AG04449 (cell line): ENCODE data around the gene RAD9B.

Experiments used
- CTCF ChIA-PET: fragments of 350-600 bp; formaldehyde crosslinking; extraction: SDS; loops from one replicate; lab custom pipeline; 2021; ENCODE audit warnings: antibody characterized with exemption; lab: Yijun Ruan, JAX
- POLR2A ChIA-PET: fragments of 400-600, 350-600 bp; formaldehyde crosslinking; extraction: SDS; loops from one replicate; lab custom pipeline; 2020; ENCODE audit warnings: antibody characterized with exemption, inconsistent platforms; lab: Yijun Ruan, JAX
- DNase-seq: peaks from one replicate; pipeline ENCODE4 v3.0.0-alpha.2; 2010; ENCODE audit warnings: low read depth, low spot score
- H3K4me3 ChIP-seq: 2 replicates; pipeline ENCODE4 v1.5.1; 2011; ENCODE audit warnings: low read depth, mild to moderate bottlenecking, control low read depth, low read length
- TF ChIP-seq, protein P1 (sequence below): IDR thresholded peaks from one replicate; pipeline ENCODE4 v1.5.1; 2011; ENCODE audit warnings: mild to moderate bottlenecking, moderate library complexity, low read length, control low read depth, inconsistent platforms; ENCODE audit not compliant: insufficient read depth; ENCODE audit errors: missing control alignments

The RAD9B gene

DNA sequence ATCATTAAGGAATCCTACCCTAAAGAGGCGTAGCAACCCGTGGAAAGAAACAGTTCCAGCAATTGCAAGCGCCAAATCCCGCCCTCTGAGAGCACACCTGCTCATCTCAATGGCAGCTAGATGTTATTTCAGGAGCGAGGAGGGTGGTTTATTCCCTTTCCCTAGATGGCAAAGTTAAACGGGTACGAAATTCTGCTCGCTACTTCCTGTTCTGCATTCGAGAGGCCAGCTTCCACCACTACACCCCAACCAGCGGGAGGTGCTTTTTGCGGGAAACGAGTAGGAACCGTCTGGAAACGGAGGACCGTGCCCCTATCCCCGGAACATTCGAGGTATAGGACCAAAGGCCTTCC lies 756 bp upstream of the RAD9B start:
- TF ChIP-seq, protein P1, sequence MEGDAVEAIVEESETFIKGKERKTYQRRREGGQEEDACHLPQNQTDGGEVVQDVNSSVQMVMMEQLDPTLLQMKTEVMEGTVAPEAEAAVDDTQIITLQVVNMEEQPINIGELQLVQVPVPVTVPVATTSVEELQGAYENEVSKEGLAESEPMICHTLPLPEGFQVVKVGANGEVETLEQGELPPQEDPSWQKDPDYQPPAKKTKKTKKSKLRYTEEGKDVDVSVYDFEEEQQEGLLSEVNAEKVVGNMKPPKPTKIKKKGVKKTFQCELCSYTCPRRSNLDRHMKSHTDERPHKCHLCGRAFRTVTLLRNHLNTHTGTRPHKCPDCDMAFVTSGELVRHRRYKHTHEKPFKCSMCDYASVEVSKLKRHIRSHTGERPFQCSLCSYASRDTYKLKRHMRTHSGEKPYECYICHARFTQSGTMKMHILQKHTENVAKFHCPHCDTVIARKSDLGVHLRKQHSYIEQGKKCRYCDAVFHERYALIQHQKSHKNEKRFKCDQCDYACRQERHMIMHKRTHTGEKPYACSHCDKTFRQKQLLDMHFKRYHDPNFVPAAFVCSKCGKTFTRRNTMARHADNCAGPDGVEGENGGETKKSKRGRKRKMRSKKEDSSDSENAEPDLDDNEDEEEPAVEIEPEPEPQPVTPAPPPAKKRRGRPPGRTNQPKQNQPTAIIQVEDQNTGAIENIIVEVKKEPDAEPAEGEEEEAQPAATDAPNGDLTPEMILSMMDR, result no peak
- peak overlapping the region; percentile 96 for H3K4me3 ChIP-seq
- DNase-seq, result no peak
- CTCF ChIA-PET, result interaction anchor here (0.6 to 26.6 kb wide), 5 partner anchors 9 to 100 kb away, joined by 3 to 671 read pairs (median 4); partner anchors contain the start of genes FAM216A and GPN3
- POLR2A ChIA-PET, result interaction anchor here (1.5 kb wide), 1 partner anchor 33 kb away, joined by 4 read pairs; the partner anchor contains the start of genes FAM216A and GPN3

DNA sequence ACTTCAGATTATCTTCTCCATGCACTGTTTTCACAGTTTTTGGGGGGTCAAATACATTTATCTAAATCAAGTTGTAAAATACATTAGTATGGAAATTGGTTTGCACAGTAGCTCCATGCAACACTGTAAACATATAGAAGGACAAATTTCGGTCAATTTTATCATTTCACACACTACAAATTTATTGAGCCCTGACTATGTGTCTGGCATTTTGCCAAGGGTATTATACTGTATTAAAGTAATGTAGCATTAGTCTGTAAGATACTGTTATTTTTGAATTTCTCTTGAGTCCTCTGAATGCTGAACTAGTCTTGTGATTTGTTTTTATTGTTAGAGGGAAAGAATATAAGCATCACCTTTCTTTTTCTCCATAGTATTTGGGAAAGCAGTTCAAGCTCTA lies 1.3 kb downstream of the RAD9B start:
- TF ChIP-seq, protein P1, result no peak
- ChIA-PET POLR2A (no interaction called here), CTCF (interaction anchor here (1.0 to 26.6 kb wide), 3 partner anchors 9 to 98 kb away, joined by 3 to 671 read pairs (median 7); no protein-coding TSS in a partner anchor)
- no peak overlapping the region for H3K4me3 ChIP-seq
- no peak for DNase-seq

DNA sequence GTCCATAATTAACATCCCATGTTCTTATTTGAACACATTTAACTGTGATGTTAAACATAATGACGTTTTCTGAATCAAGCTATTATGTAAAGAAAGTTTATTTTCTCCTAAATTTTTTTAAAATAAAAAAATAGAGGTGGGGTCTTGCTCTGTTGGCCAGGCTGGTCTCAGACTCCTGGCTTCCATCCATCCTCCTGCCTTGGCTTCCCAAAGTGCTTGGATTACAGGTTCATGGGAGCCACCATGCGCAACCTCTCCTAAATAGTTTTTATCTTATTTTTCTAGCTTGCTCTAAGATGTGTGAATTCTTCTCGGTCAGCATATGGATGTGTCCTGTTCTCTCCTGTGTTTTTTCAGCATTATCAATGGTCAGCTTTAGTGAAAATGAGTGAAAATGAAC lies 3.2 kb downstream of the RAD9B start:
- TF ChIP-seq, protein P1, result no peak
- POLR2A ChIA-PET, result no interaction called here

DNA sequence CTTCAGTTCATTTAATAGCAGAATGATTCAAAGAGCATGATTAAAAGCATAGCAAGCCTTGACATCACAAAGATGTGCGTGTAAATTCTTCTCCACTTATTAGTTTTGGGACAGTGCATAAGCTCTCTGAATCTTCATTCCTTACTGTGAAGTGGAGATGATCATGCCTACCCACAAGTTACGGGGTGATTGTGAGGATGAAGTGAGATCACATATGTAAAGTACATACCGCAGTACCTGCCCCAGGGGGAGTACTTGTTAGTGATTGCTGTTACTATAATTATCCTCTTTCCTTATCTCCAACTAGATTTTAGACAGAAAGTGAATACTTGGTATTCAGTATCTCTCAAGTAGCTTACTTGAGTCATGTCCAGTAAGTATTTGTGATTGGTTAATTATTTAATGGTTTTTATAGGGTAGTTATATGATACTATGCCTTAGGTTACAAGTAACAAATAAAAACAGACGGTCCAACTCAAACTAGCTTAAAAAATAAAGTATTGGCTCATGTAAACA lies 6.0 kb downstream of the RAD9B start:
- no peak overlapping the region for H3K4me3 ChIP-seq
- TF ChIP-seq, protein P1, result no peak
- DNase-seq, result no peak
- CTCF ChIA-PET, result interaction anchor here (0.7 to 26.6 kb wide), 7 partner anchors 13 to 93 kb away, joined by 3 to 671 read pairs (median 3); no protein-coding TSS in a partner anchor
- POLR2A ChIA-PET, result interaction anchor here (0.6 kb wide), 1 partner anchor 13 kb away, joined by 3 read pairs; no protein-coding TSS in a partner anchor

More for the DNA sequence above, 3.2 kb downstream of the RAD9B start:
- no peak for DNase-seq
- no peak overlapping the region for H3K4me3 ChIP-seq
- CTCF ChIA-PET, result interaction anchor here (26.6 kb wide), 1 partner anchor 96 kb away, joined by 671 read pairs; no protein-coding TSS in a partner anchor

DNA sequence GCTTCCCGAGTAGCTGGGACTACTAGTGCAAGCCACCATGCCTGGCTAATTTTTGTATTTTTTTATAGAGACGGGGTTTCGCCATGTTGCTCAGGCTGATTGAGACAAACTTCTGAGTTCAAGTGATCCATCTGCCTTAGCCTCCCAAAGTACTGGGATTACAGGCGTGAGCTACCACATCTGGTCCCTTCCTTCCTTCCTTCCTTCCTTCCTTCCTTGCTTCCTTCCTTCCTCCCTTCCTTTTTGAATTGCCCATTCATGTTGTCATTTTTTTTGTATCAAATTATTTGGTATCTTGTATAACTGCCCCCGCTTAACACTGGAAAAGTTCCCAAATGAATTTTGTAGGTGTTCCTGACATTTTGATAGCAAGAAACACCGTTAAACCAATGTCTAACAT lies 11.7 kb downstream of the RAD9B start:
- ChIA-PET CTCF (interaction anchor here (0.9 to 26.6 kb wide), 19 partner anchors 10 to 380 kb away, joined by 3 to 671 read pairs (median 5); partner anchors contain the start of genes FAM216A, GPN3, RAD9B and VPS29), POLR2A (no interaction called here)
- no peak for DNase-seq
- H3K4me3 ChIP-seq, result no peak overlapping the region
- TF ChIP-seq, protein P1, result no peak

DNA sequence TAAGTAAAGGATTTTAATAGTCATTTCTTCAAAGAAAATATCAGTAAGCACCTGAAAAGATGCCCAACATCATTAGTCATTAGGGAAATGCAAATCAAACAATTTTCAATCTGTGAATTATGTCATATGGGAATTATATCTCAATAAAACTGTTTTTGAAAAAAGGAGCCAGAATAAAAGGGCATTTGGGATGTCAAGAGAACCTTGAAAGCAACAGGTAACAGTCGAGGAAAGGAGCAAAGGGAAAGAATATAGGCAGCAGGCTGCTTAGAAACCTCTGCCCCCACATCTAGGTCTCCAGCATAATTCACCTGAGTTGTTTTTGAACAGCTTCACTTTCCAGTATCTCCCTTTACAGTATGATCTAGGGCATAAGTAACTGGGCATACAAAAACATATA lies 12.2 kb downstream of the RAD9B start:
- no peak for DNase-seq
- ChIA-PET POLR2A (no interaction called here), CTCF (interaction anchor here (0.6 to 26.6 kb wide), 8 partner anchors 10 to 87 kb away, joined by 3 to 671 read pairs (median 7); partner anchors contain the start of genes FAM216A, GPN3, RAD9B and VPS29)
- TF ChIP-seq, protein P1, result no peak
- H3K4me3 ChIP-seq, result no peak overlapping the region
